HepG2 (cell line): Measurements from ENCODE around the gene TMEM170B. TPM values are rescaled to one million over a fixed set of nuclear protein-coding genes. Genes with fewer than 3 reads are reported as not detected.

Experiments used
- ARID4A ChIP-seq: sonication (generic); formaldehyde crosslinking; IDR thresholded peaks from 2 replicates; pipeline ENCODE4 v1.5.0; 2020; ENCODE audit warnings: mild to moderate bottlenecking, missing genetic modification reagents, borderline replicate concordance
- FOSL2 ChIP-seq: sonication (generic); formaldehyde crosslinking; IDR thresholded peaks from 2 replicates; pipeline ENCODE4 v1.4.0; 2020; ENCODE audit warnings: missing genetic modification reagents
- GATAD1 ChIP-seq: IDR thresholded peaks from 2 replicates; pipeline ENCODE4 v1.6.1; 2016; ENCODE audit warnings: missing genetic modification reagents, missing compliant biosample characterization
- HOXA3 ChIP-seq: sonication (generic); formaldehyde crosslinking; IDR thresholded peaks from 2 replicates; pipeline ENCODE4 v1.5.0; 2020; ENCODE audit warnings: missing genetic modification reagents
- PATZ1 ChIP-seq: sonication (generic); formaldehyde crosslinking; IDR thresholded peaks from 2 replicates; pipeline ENCODE4 v1.4.0; 2020; ENCODE audit warnings: missing genetic modification reagents
- RORA ChIP-seq: sonication (generic); formaldehyde crosslinking; IDR thresholded peaks from 2 replicates; pipeline ENCODE4 v1.5.0; 2020; ENCODE audit warnings: mild to moderate bottlenecking, missing genetic modification reagents, moderate library complexity
- SOX13 ChIP-seq, 3 experiments: fragments of 450-650 bp in 1 of 3; sonication (generic) in 1 of 3; formaldehyde crosslinking in 1 of 3; IDR thresholded peaks in 2 of 3; conservative IDR thresholded peaks in 1 of 3; 2 replicates each; pipeline versions ENCODE4 v1.5.0 to v1.6.1; 2016 to 2020; ENCODE audit warnings: antibody characterized with exemption in 1 of 3, mild to moderate bottlenecking in 1 of 3, missing compliant biosample characterization in 1 of 3, missing genetic modification reagents in 1 of 3, moderate library complexity in 1 of 3
- ZNF3 ChIP-seq: IDR thresholded peaks from 2 replicates; pipeline ENCODE4 v1.7.0; 2017; ENCODE audit warnings: inconsistent platforms
- polyA plus RNA-seq, 8 experiments: library from polyadenylated mRNA; depleted of rRNA in 3 of 8; stranded (reverse) in 7 of 8; unstranded in 1 of 8; fragments of >200 nt; fragmentation: Illumina TruSeq in 4 of 8; extraction: Trizol in 4 of 8; gene quantifications; 2 replicates each; pipeline versions ENCODE4 v1.2.1 to v1.2.3, GENCODE V29; 2011 to 2016; ENCODE audit warnings: low read depth in 4 of 8, missing spikeins in 1 of 8, mixed read lengths in 1 of 8; ENCODE audit not compliant: insufficient read depth in 1 of 8
- total RNA-seq, 5 experiments: library from RNA; depleted of rRNA; stranded (reverse); fragments of >200 nt; fragmentation: Illumina TruSeq; extraction: Trizol; gene quantifications; 2 replicates each; pipeline ENCODE4 v1.2.3, GENCODE V29; 2016; ENCODE audit warnings: low read depth in 1 of 5
- TF ChIP-seq, protein P1 (sequence below): sonication (generic); formaldehyde crosslinking; IDR thresholded peaks from 2 replicates; pipeline ENCODE4 v1.4.0; 2020; ENCODE audit warnings: missing genetic modification reagents

The TMEM170B gene
- total and polyA plus RNA-seq, 2 of the 13 experiments (the other 11 are each of a cell fraction or from before 2014, with no cell fraction given): 3.3 to 9.4 TPM

DNA sequence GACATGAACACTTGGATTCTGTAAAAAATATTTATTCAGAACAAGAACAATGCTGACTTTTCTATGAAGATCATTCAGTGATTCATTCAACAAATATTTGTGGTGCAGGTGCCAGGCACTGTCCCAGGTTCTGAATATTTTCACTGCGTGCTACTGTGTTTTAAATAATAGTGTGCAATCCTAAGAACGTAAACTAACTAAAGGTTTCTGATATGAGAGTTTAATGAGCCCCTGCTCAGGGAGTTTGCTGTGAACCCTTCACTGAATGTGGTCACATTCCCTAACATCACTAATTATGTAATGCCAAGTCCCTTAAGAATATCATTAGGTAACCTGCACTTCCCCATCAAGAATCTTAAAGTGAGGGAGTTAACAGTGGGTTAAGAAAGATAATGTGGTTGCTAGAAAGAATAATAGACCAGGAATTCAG, 1.7 kb upstream of the TMEM170B start (continued):
- TF ChIP-seq, protein P1, sequence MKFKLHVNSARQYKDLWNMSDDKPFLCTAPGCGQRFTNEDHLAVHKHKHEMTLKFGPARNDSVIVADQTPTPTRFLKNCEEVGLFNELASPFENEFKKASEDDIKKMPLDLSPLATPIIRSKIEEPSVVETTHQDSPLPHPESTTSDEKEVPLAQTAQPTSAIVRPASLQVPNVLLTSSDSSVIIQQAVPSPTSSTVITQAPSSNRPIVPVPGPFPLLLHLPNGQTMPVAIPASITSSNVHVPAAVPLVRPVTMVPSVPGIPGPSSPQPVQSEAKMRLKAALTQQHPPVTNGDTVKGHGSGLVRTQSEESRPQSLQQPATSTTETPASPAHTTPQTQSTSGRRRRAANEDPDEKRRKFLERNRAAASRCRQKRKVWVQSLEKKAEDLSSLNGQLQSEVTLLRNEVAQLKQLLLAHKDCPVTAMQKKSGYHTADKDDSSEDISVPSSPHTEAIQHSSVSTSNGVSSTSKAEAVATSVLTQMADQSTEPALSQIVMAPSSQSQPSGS (CRISPR knock-in tag): peak; percentile 61; the same call in 1 of the 2 replicates
- peak; percentile 94 for TF ChIP-seq ZNF3 (CRISPR knock-in tag)
- TF ChIP-seq SOX13 (IDR thresholded peaks at IDR 0.05): no peak
- peak in 1 of 2 experiments; percentile 63; a peak in 1 of 4 replicates for TF ChIP-seq SOX13 (CRISPR knock-in tag; conservative IDR thresholded peaks at IDR 0.05 in 1 of 2, IDR thresholded peaks at IDR 0.05 in 1 of 2)
- no peak for TF ChIP-seq HOXA3 (CRISPR knock-in tag)
- 0 out of 2 replicates have a peak, but pooled peaks have one; percentile 26 for TF ChIP-seq GATAD1 (CRISPR knock-in tag)
- TF ChIP-seq RORA (CRISPR knock-in tag): no peak
- no peak for TF ChIP-seq ARID4A
- peak; percentile 93 for TF ChIP-seq FOSL2 (CRISPR knock-in tag)
- 0 out of 2 replicates have a peak, but pooled peaks have one; percentile 26 for TF ChIP-seq PATZ1 (CRISPR knock-in tag)
- TF ChIP-seq, all 625 proteins: peak for 54
